Panc1 (cell line): ENCODE data around the gene EDNRB. TPM values are rescaled to one million over a fixed set of nuclear protein-coding genes. Genes with fewer than 3 reads are reported as not detected.
A peak's percentile ranks its signal among the peaks of the same experiment; 100 is the strongest.

Experiments used
- ATAC-seq: fragments of 200-7000 bp; cut with Tn5 transposase; 2 replicates; pipeline ENCODE4 v1.9.1; 2020; ENCODE audit warnings: mild to moderate bottlenecking, moderate library complexity
- BruUV-seq: library from RNA; stranded (reverse); fragments of 400-500 nt; replicated peaks from 2 replicates; lab custom pipeline; 2021; lab: Mats Ljungman, UMichigan
- CTCF ChIA-PET: fragments of 300-600 bp; sonication (Branson Sonifier 250); formaldehyde crosslinking; loops from one replicate; lab custom pipeline; 2022; ENCODE audit warnings: antibody characterized with exemption; lab: Charles Lee
- POLR2A ChIA-PET: fragments of 300-600 bp; sonication (Branson Sonifier 250); formaldehyde crosslinking; loops from one replicate; lab custom pipeline; 2022; ENCODE audit warnings: antibody characterized with exemption; lab: Charles Lee
- DNase-seq: peaks from one replicate; pipeline ENCODE4 v3.0.0-alpha.2; 2010; ENCODE audit warnings: low read depth, low spot score
- H3K27ac ChIP-seq: 2 replicates; pipeline ENCODE4 v1.5.1; 2011; ENCODE audit warnings: mild to moderate bottlenecking, low read length, inconsistent platforms
- H3K27me3 ChIP-seq: fragments of 200-500 bp; sonication (Bioruptor generic); 2 replicates; pipeline ENCODE4 v1.6.0; 2014; ENCODE audit warnings: low read length, inconsistent platforms; ENCODE audit not compliant: control insufficient read depth, insufficient read depth
- H3K36me3 ChIP-seq: fragments of 200-500 bp; sonication (Bioruptor generic); 2 replicates; pipeline ENCODE4 v1.5.1; 2014; ENCODE audit warnings: inconsistent platforms, mild to moderate bottlenecking, low read length, moderate library complexity; ENCODE audit not compliant: control insufficient read depth, insufficient read depth
- H3K4me1 ChIP-seq: 2 replicates; pipeline ENCODE4 v1.5.1; 2011; ENCODE audit warnings: inconsistent platforms, mild to moderate bottlenecking, low read length, moderate library complexity; ENCODE audit not compliant: control insufficient read depth, insufficient read depth
- H3K4me3 ChIP-seq, 2 experiments: 2 replicates each; pipeline ENCODE4 v1.5.1; 2011 to 2012; ENCODE audit warnings: low read depth in 2 of 2, low read length in 2 of 2, mild to moderate bottlenecking in 2 of 2, inconsistent platforms in 1 of 2, moderate library complexity in 1 of 2
- H3K9me3 ChIP-seq: fragments of 200-500 bp; sonication (Bioruptor generic); 2 replicates; pipeline ENCODE4 v1.5.1; 2014; ENCODE audit warnings: low read depth, mild to moderate bottlenecking, inconsistent platforms, low read length, moderate library complexity; ENCODE audit not compliant: control insufficient read depth, insufficient read depth
- CTCF ChIP-seq: fragments of 450-650 bp; IDR thresholded peaks from 2 replicates; pipeline ENCODE4 v1.5.1; 2017; ENCODE audit warnings: mild to moderate bottlenecking
- POLR2AphosphoS5 ChIP-seq: IDR thresholded peaks from 2 replicates; pipeline ENCODE4 v1.6.1; 2012; ENCODE audit warnings: mild to moderate bottlenecking, low read depth, low read length, moderate library complexity
- REST ChIP-seq, 2 experiments: IDR thresholded peaks; 2 replicates each; pipeline ENCODE4 v1.6.1; 2011 to 2012; ENCODE audit warnings: low read depth in 2 of 2, control low read depth in 1 of 2, low read length in 1 of 2, mild to moderate bottlenecking in 1 of 2, moderate library complexity in 1 of 2; ENCODE audit not compliant: insufficient read depth in 1 of 2
- SIN3A ChIP-seq: IDR thresholded peaks from 2 replicates; pipeline ENCODE4 v1.6.1; 2012; ENCODE audit warnings: low read depth, mild to moderate bottlenecking, low read length, moderate library complexity, borderline replicate concordance; ENCODE audit not compliant: insufficient read depth
- TCF7L2 ChIP-seq: IDR thresholded peaks from 2 replicates; pipeline ENCODE4 v1.6.1; 2011; ENCODE audit warnings: mild to moderate bottlenecking, low read depth, low read length, inconsistent platforms
- in situ Hi-C: cut with HindIII; loops from 2 replicates; pipeline ENCODE4 v1.10.0; 2016; ENCODE audit warnings: low sequenced_read_pairs, low pct_unique_long_range_greater_than_20kb
- intact Hi-C: fragments of 100-400 bp; cut with micrococcal nuclease; formaldehyde crosslinking; loops from one replicate; pipeline ENCODE4 v1.10.0; 2022; ENCODE audit not compliant: unreplicated experiment
- total RNA-seq: library from RNA; stranded (reverse); gene quantifications from one replicate; pipeline ENCODE4 v1.2.1, GENCODE V29; 2021; ENCODE audit not compliant: unreplicated experiment

EDNRB gene
- total RNA-seq, 1 experiment from 2014 or later = 0.18 TPM

- H3K27ac ChIP-seq = no peak overlapping the region
- no peak for DNase-seq
- BruUV-seq = no TSS peak
- TF ChIP-seq POLR2AphosphoS5 (no peak), CTCF (no peak), SIN3A (no peak), REST (IDR thresholded peaks at IDR 0.05; ENCODE audit: insufficient read depth in 1 of 2, low read depth in 2 of 2, low read length in 1 of 2) (no peak), TCF7L2 (no peak)
- in situ Hi-C loops (no loop called here), intact Hi-C loops (no loop called here)
- no peaks in the 10 kb centered on the region for H3K36me3 ChIP-seq
- H3K27me3 ChIP-seq = no peaks in the 10 kb centered on the region
- ChIA-PET CTCF (interaction anchor here (0.6 kb wide), 1 partner anchor 984 kb away, joined by 7 read pairs; no protein-coding TSS in a partner anchor), POLR2A (no interaction called here)
- ATAC-seq = peak; percentile 48; the same call in 1 of the 2 replicates
- peak overlapping the region; percentile 17 to 55 for H3K4me3 ChIP-seq
- no peaks in the 10 kb centered on the region for H3K9me3 ChIP-seq
- H3K4me1 ChIP-seq = no peaks in the 10 kb centered on the region
These were observed 752 bp upstream of the EDNRB start for GRCh38 chr13:77919246-77919920.

GRCh38 chr13:77916488-77916887, 2.1 kb downstream of the EDNRB start:
- no peak for ATAC-seq
- no peaks in the 10 kb centered on the region for H3K9me3 ChIP-seq
- no peaks in the 10 kb centered on the region for H3K36me3 ChIP-seq
- no peak for DNase-seq
- CTCF ChIA-PET = no interaction called here
- in situ Hi-C loops = no loop called here
- BruUV-seq = no TSS peak
- POLR2A ChIA-PET = no interaction called here
- H3K4me3 ChIP-seq = no peak overlapping the region
- H3K27me3 ChIP-seq = no peaks in the 10 kb centered on the region
- TF ChIP-seq REST (IDR thresholded peaks at IDR 0.05; ENCODE audit: insufficient read depth in 1 of 2, low read depth in 2 of 2, low read length in 1 of 2) (no peak), SIN3A (no peak), CTCF (no peak), TCF7L2 (no peak), POLR2AphosphoS5 (no peak)
- H3K4me1 ChIP-seq = no peaks in the 10 kb centered on the region
- intact Hi-C loops = no loop called here
- no peak overlapping the region for H3K27ac ChIP-seq
